ENCODE data around the gene ECD.

Gene ECD

GRCh38 chr10:73092830-73093229 is 75.0 kb downstream of the ECD start:
- Histone ChIP-seq H3K9ac (ENCODE audit: low read depth in 1 of 2, low read length in 2 of 2) (no peak overlapping the region), H3K4me3 (ENCODE audit: low read depth in 1 of 2, low read length in 2 of 2) (no peak overlapping the region), H3K36me3 (ENCODE audit: control insufficient read depth in 1 of 2, insufficient read depth in 2 of 2, low read length in 2 of 2) (no peaks in the 10 kb centered on the region), H3K4me1 (ENCODE audit: control insufficient read depth in 1 of 2, insufficient read depth in 2 of 2, low read length in 2 of 2) (peaks cover 13 to 14% of the 10 kb centered on the region in 2 donors), H3K27me3 (ENCODE audit: control insufficient read depth in 1 of 2, insufficient read depth in 2 of 2, low read length in 2 of 2) (no peaks in the 10 kb centered on the region), H3K9me3 (ENCODE audit: control insufficient read depth in 1 of 2, low read length in 2 of 2) (no peaks in the 10 kb centered on the region), H3K27ac (ENCODE audit: low read depth, low read length) (no peak overlapping the region)

GRCh38 chr10:73088304-73088703 is 79.5 kb downstream of the ECD start:
- Histone ChIP-seq H3K27me3 (ENCODE audit: control insufficient read depth in 1 of 2, insufficient read depth in 2 of 2, low read length in 2 of 2) (no peaks in the 10 kb centered on the region), H3K4me1 (ENCODE audit: control insufficient read depth in 1 of 2, insufficient read depth in 2 of 2, low read length in 2 of 2) (peaks cover 0 to 3% of the 10 kb centered on the region in 2 donors), H3K9me3 (ENCODE audit: control insufficient read depth in 1 of 2, low read length in 2 of 2) (no peaks in the 10 kb centered on the region), H3K4me3 (ENCODE audit: low read depth in 1 of 2, low read length in 2 of 2) (no peak overlapping the region), H3K9ac (ENCODE audit: low read depth in 1 of 2, low read length in 2 of 2) (no peak overlapping the region), H3K36me3 (ENCODE audit: control insufficient read depth in 1 of 2, insufficient read depth in 2 of 2, low read length in 2 of 2) (no peaks in the 10 kb centered on the region), H3K27ac (ENCODE audit: low read depth, low read length) (no peak overlapping the region)

DNA sequence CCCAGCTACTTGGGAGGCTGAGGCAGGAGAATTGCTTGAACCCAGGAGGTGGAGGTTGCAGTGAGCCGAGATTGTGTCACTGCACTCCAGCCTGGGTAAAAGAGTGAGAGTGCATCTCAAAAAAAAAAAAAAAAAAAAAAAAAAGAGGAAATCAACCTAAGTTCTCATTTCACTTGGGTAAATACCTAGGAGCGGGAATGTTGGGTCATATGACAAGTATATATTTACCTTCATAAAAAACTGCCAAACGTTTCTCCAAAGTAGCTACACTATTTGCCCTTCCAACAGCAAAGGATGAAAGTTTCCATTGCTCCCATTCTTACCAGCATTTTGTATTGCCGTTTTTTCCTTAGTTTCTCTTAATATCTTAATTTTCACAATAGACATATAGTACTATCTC is 81.0 kb downstream of the ECD start:
- Histone ChIP-seq H3K4me3 (ENCODE audit: low read depth in 1 of 2, low read length in 2 of 2) (no peak overlapping the region), H3K36me3 (ENCODE audit: control insufficient read depth in 1 of 2, insufficient read depth in 2 of 2, low read length in 2 of 2) (no peaks in the 10 kb centered on the region), H3K4me1 (ENCODE audit: control insufficient read depth in 1 of 2, insufficient read depth in 2 of 2, low read length in 2 of 2) (peaks cover 0 to 5% of the 10 kb centered on the region in 2 donors), H3K27ac (ENCODE audit: low read depth, low read length) (no peak overlapping the region), H3K9ac (ENCODE audit: low read depth in 1 of 2, low read length in 2 of 2) (no peak overlapping the region), H3K9me3 (ENCODE audit: control insufficient read depth in 1 of 2, low read length in 2 of 2) (no peaks in the 10 kb centered on the region), H3K27me3 (ENCODE audit: control insufficient read depth in 1 of 2, insufficient read depth in 2 of 2, low read length in 2 of 2) (no peaks in the 10 kb centered on the region)

- H3K27me3 ChIP-seq (ENCODE audit: control insufficient read depth in 1 of 2, insufficient read depth in 2 of 2, low read length in 2 of 2): no peaks in the 10 kb centered on the region
- H3K4me1 ChIP-seq (ENCODE audit: control insufficient read depth in 1 of 2, insufficient read depth in 2 of 2, low read length in 2 of 2): peaks cover 0 to 5% of the 10 kb centered on the region in 2 donors
- H3K4me3 ChIP-seq (ENCODE audit: low read depth in 1 of 2, low read length in 2 of 2): no peak overlapping the region
- H3K36me3 ChIP-seq (ENCODE audit: control insufficient read depth in 1 of 2, insufficient read depth in 2 of 2, low read length in 2 of 2): no peaks in the 10 kb centered on the region
- H3K9me3 ChIP-seq (ENCODE audit: control insufficient read depth in 1 of 2, low read length in 2 of 2): no peaks in the 10 kb centered on the region
- H3K9ac ChIP-seq (ENCODE audit: low read depth in 1 of 2, low read length in 2 of 2): no peak overlapping the region
- no peak overlapping the region for H3K27ac ChIP-seq (ENCODE audit: low read depth, low read length)
Observed at GRCh38 chr10:73084209-73084608, 83.6 kb downstream of the ECD start.

All from duodenal mucosa (tissue), 2 donors.